Activated gamma-delta T cell (primary cell): ENCODE results near the gene KDM4B.

Experiments used
- DNase-seq: peaks from one replicate; lab custom pipeline; 2025; lab: John Stamatoyannopoulos, UW

KDM4B gene

GRCh38 chr19:5050067-5050656, 81.2 kb downstream of the KDM4B start:
- no peak for DNase-seq

- no peak for DNase-seq
These were observed 82.0 kb downstream of the KDM4B start for GRCh38 chr19:5050905-5051304.

GRCh38 chr19:5051619-5052018, 82.7 kb downstream of the KDM4B start:
- DNase-seq = no peak

- no peak for DNase-seq
These were observed 83.6 kb downstream of the KDM4B start for GRCh38 chr19:5052515-5052914.

GRCh38 chr19:5052945-5053485, 84.1 kb downstream of the KDM4B start:
- no peak for DNase-seq

GRCh38 chr19:5053661-5054060, 84.7 kb downstream of the KDM4B start:
- no peak for DNase-seq

- DNase-seq = no peak
These were observed 85.9 kb downstream of the KDM4B start for GRCh38 chr19:5054551-5055456.

GRCh38 chr19:5055457-5055776, 86.5 kb downstream of the KDM4B start:
- DNase-seq = no peak

GRCh38 chr19:5057860-5058259, 88.9 kb downstream of the KDM4B start:
- DNase-seq = no peak

- no peak for DNase-seq
These were observed 89.8 kb downstream of the KDM4B start for GRCh38 chr19:5058521-5059212.

- no peak for DNase-seq
These were observed 90.3 kb downstream of the KDM4B start for GRCh38 chr19:5059213-5059574.

GRCh38 chr19:5059793-5060192, 90.9 kb downstream of the KDM4B start:
- no peak for DNase-seq

GRCh38 chr19:5062195-5062594, 93.3 kb downstream of the KDM4B start:
- DNase-seq = no peak

GRCh38 chr19:5062799-5063198, 93.9 kb downstream of the KDM4B start:
- DNase-seq = no peak

GRCh38 chr19:5063873-5064645, 95.1 kb downstream of the KDM4B start:
- DNase-seq = no peak

- no peak for DNase-seq
These were observed 96.0 kb downstream of the KDM4B start for GRCh38 chr19:5064896-5065295.

GRCh38 chr19:5065663-5066093, 96.8 kb downstream of the KDM4B start:
- no peak for DNase-seq

- no peak for DNase-seq
These were observed 97.9 kb downstream of the KDM4B start for GRCh38 chr19:5066768-5067167.

GRCh38 chr19:5067678-5068077, 98.8 kb downstream of the KDM4B start:
- DNase-seq = no peak

- DNase-seq = no peak
These were observed 99.5 kb downstream of the KDM4B start for GRCh38 chr19:5068233-5069072.

GRCh38 chr19:5070331-5070730, 101.4 kb downstream of the KDM4B start:
- DNase-seq = no peak
